Ureter (tissue), 1 donor: ENCODE measurements around the gene TMEM101. TPM values are rescaled to one million over a fixed set of nuclear protein-coding genes. Genes with fewer than 3 reads are reported as not detected.
A peak's percentile ranks its signal among the peaks of the same experiment; 100 is the strongest.
"Not testable (repeated sequence)": the region's sequence is repeated elsewhere in the genome, so short reads cannot be mapped to it uniquely, and the experiment has no call there.

Experiments used
- DNase-seq: peaks from one replicate; pipeline ENCODE4 v3.0.0-alpha.2; 2020; ENCODE audit warnings: low spot score
- total RNA-seq: library from RNA; stranded (reverse); gene quantifications from one replicate; pipeline ENCODE4 v1.2.4, GENCODE V29; 2023
- donor health status: DM: yes; HTN: yes; CAD: no.

The TMEM101 gene
- total RNA-seq, 1 donor from 2014 or later, result 20.3 TPM

- no peak for DNase-seq
These were observed 14.5 kb downstream of the TMEM101 start for GRCh38 chr17:44000141-44000860.

GRCh38 chr17:43999024-43999423, 15.7 kb downstream of the TMEM101 start:
- no peak for DNase-seq

- DNase-seq, result no peak
These were observed 16.2 kb downstream of the TMEM101 start for GRCh38 chr17:43998552-43998951.

- not testable (repeated sequence) for DNase-seq
These were observed 17.6 kb downstream of the TMEM101 start for GRCh38 chr17:43997180-43997579.

GRCh38 chr17:43995150-43995471, 19.7 kb downstream of the TMEM101 start:
- DNase-seq, result no peak

GRCh38 chr17:43994272-43995149, 20.3 kb downstream of the TMEM101 start:
- DNase-seq, result peak; percentile 69

GRCh38 chr17:43992641-43993040, 22.1 kb downstream of the TMEM101 start:
- no peak for DNase-seq

- DNase-seq, result no peak
These were observed 26.5 kb downstream of the TMEM101 start for GRCh38 chr17:43988301-43988700.

GRCh38 chr17:43987131-43988021, 27.4 kb downstream of the TMEM101 start:
- no peak for DNase-seq

- no peak for DNase-seq
These were observed 28.4 kb downstream of the TMEM101 start for GRCh38 chr17:43986225-43986981.

GRCh38 chr17:43984521-43984920, 30.2 kb downstream of the TMEM101 start:
- no peak for DNase-seq

GRCh38 chr17:43983515-43984411, 31.0 kb downstream of the TMEM101 start:
- no peak for DNase-seq

GRCh38 chr17:43983196-43983514, 31.6 kb downstream of the TMEM101 start:
- DNase-seq, result no peak

GRCh38 chr17:43982171-43982570, 32.6 kb downstream of the TMEM101 start:
- DNase-seq, result no peak

- DNase-seq, result no peak
These were observed 35.1 kb downstream of the TMEM101 start for GRCh38 chr17:43979671-43980070.

- DNase-seq, result no peak
These were observed 35.8 kb downstream of the TMEM101 start for GRCh38 chr17:43979011-43979410.

- no peak for DNase-seq
These were observed 36.7 kb downstream of the TMEM101 start for GRCh38 chr17:43978078-43978477.

GRCh38 chr17:43976963-43977837, 37.6 kb downstream of the TMEM101 start:
- DNase-seq, result no peak

- no peak for DNase-seq
These were observed 38.9 kb downstream of the TMEM101 start for GRCh38 chr17:43975898-43976297.
